HCT116 (cell line): ENCODE results near the gene IGF2R. TPM values are rescaled to one million over a fixed set of nuclear protein-coding genes. Genes with fewer than 3 reads are reported as not detected.

Experiments
- ATAC-seq: fragments of 200-7000 bp; cut with Tn5 transposase; 2 replicates; pipeline ENCODE4 v1.9.1; 2020; ENCODE audit warnings: mild to moderate bottlenecking, moderate library complexity
- BruUV-seq: library from RNA; stranded (reverse); fragments of 400-500 nt; replicated peaks from 2 replicates; lab custom pipeline; 2021; lab: Mats Ljungman, UMichigan
- CTCF ChIA-PET: fragments of 300-600 bp; sonication (Branson Sonifier 250); formaldehyde crosslinking; loops from one replicate; lab custom pipeline; 2021; ENCODE audit warnings: antibody characterized with exemption; lab: Charles Lee
- POLR2A ChIA-PET: fragments of 300-600, 350-600 bp; sonication (Branson Sonifier 250); formaldehyde crosslinking; loops from one replicate; lab custom pipeline; 2021; ENCODE audit warnings: antibody characterized with exemption; lab: Charles Lee
- RAD21 ChIA-PET, 2 experiments: fragments of 300-600 bp; sonication (Branson Sonifier 250); formaldehyde crosslinking; loops; one replicate each; lab custom pipeline; 2023; ENCODE audit warnings: low total read pairs in 2 of 2; ENCODE audit not compliant: uncharacterized antibody in 2 of 2, unreplicated experiment in 2 of 2, low non-redundant PET in 1 of 2; lab: Charles Lee
- DNase-seq: peaks from one replicate; pipeline ENCODE4 v3.0.0-alpha.2; 2010; ENCODE audit warnings: low read depth, low spot score
- H2AFZ ChIP-seq: fragments of 200-600 bp; shearing (Covaris generic), sonication (generic); 2 replicates; pipeline ENCODE4 v1.6.1; 2017; ENCODE audit warnings: low read depth, mixed run types, mixed read lengths, antibody characterized with exemption, low read length; ENCODE audit not compliant: poor library complexity, severe bottlenecking
- H3K27ac ChIP-seq: 2 replicates; pipeline ENCODE4 v1.5.1; 2012; ENCODE audit warnings: low read depth, low read length
- H3K27me3 ChIP-seq: fragments of 200-600 bp; sonication (generic); 2 replicates; pipeline ENCODE4 v1.6.1; 2016; ENCODE audit warnings: mixed run types, low read length, mixed read lengths; ENCODE audit not compliant: insufficient read depth
- H3K36me3 ChIP-seq, 2 experiments: fragments of 200-500 bp in 1 of 2; fragments of 200-600 bp in 1 of 2; sonication (Bioruptor generic) in 1 of 2; sonication (generic) in 1 of 2; 2 replicates each; pipeline versions ENCODE4 v1.5.1 to v1.6.1; 2014 to 2016; ENCODE audit warnings: low read length in 2 of 2, inconsistent platforms in 1 of 2, mixed read lengths in 1 of 2, mixed run types in 1 of 2; ENCODE audit not compliant: insufficient read depth in 2 of 2, control insufficient read depth in 1 of 2
- H3K4me1 ChIP-seq, 2 experiments: fragments of 200-600 bp in 1 of 2; sonication (generic) in 1 of 2; 2 replicates each; pipeline versions ENCODE4 v1.5.1 to v1.6.1; 2012 to 2017; ENCODE audit warnings: low read length in 2 of 2, inconsistent platforms in 1 of 2, mild to moderate bottlenecking in 1 of 2, mixed read lengths in 1 of 2, mixed run types in 1 of 2, moderate library complexity in 1 of 2; ENCODE audit not compliant: insufficient read depth in 2 of 2, control insufficient read depth in 1 of 2
- H3K4me2 ChIP-seq: fragments of 200-600 bp; sonication (generic); 2 replicates; pipeline ENCODE4 v1.6.1; 2017; ENCODE audit warnings: mixed run types, low read length, mixed read lengths
- H3K4me3 ChIP-seq, 2 experiments: fragments of 200-600 bp in 1 of 2; sonication (generic) in 1 of 2; replicated peaks in 1 of 2; 2 replicates each; pipeline ENCODE4 v1.5.1; 2011 to 2016; ENCODE audit warnings: low read length in 2 of 2, control low read depth in 1 of 2, low read depth in 1 of 2, mild to moderate bottlenecking in 1 of 2, mixed read lengths in 1 of 2, mixed run types in 1 of 2
- H3K79me2 ChIP-seq: fragments of 200-600 bp; sonication (generic); 2 replicates; pipeline ENCODE4 v1.6.1; 2017; ENCODE audit warnings: mild to moderate bottlenecking, mixed run types, low read length, moderate library complexity, mixed read lengths; ENCODE audit not compliant: insufficient read depth
- H3K9ac ChIP-seq: fragments of 200-600 bp; sonication (generic); 2 replicates; pipeline ENCODE4 v1.6.1; 2016; ENCODE audit warnings: low read length, mixed read lengths
- H3K9me2 ChIP-seq: fragments of 200-600 bp; sonication (generic), shearing (Covaris generic); 2 replicates; pipeline ENCODE4 v1.6.1; 2017; ENCODE audit warnings: mixed run types, mild to moderate bottlenecking, moderate library complexity; ENCODE audit not compliant: insufficient read depth
- H3K9me3 ChIP-seq, 2 experiments: fragments of 200-500 bp in 1 of 2; fragments of 200-600 bp in 1 of 2; sonication (Bioruptor generic) in 1 of 2; sonication (generic) in 1 of 2; 2 replicates each; pipeline ENCODE4 v1.6.1; 2014 to 2017; ENCODE audit warnings: low read length in 2 of 2, mixed read lengths in 2 of 2, inconsistent platforms in 1 of 2, low read depth in 1 of 2, mild to moderate bottlenecking in 1 of 2, mixed run types in 1 of 2, moderate library complexity in 1 of 2; ENCODE audit not compliant: control insufficient read depth in 1 of 2, insufficient read depth in 1 of 2
- H4K20me1 ChIP-seq: fragments of 200-600 bp; sonication (generic), shearing (Covaris generic); 2 replicates; pipeline ENCODE4 v1.6.1; 2017; ENCODE audit warnings: mixed run types, mild to moderate bottlenecking, moderate library complexity; ENCODE audit not compliant: insufficient read depth
- CEBPB ChIP-seq: IDR thresholded peaks from 2 replicates; pipeline ENCODE4 v1.6.1; 2012; ENCODE audit warnings: low read depth
- EZH2 ChIP-seq: fragments of 200-600 bp; sonication (generic); IDR thresholded peaks from 2 replicates; pipeline ENCODE4 v1.6.1; 2017; ENCODE audit warnings: antibody characterized with exemption, mixed run types
- FOSL1 ChIP-seq: IDR thresholded peaks from 2 replicates; pipeline ENCODE4 v1.6.1; 2012; ENCODE audit warnings: low read depth
- JUND ChIP-seq: IDR thresholded peaks from 2 replicates; pipeline ENCODE4 v1.6.1; 2012
- SIN3A ChIP-seq: IDR thresholded peaks from 2 replicates; pipeline ENCODE4 v1.6.1; 2012; ENCODE audit warnings: low read depth
- SP1 ChIP-seq: IDR thresholded peaks from 2 replicates; pipeline ENCODE4 v1.6.1; 2012; ENCODE audit warnings: low read depth
- intact Hi-C: fragments of 100-400 bp; cut with micrococcal nuclease; formaldehyde crosslinking; loops from 2 replicates; pipeline ENCODE4 v1.10.0; 2022
- total RNA-seq: library from RNA; stranded (reverse); gene quantifications from one replicate; pipeline ENCODE4 v1.2.1, GENCODE V29; 2021; ENCODE audit not compliant: unreplicated experiment
- TF ChIP-seq, protein P1 (sequence below): IDR thresholded peaks from 2 replicates; pipeline ENCODE4 v1.6.1; 2012; ENCODE audit warnings: low read depth

IGF2R gene
- total RNA-seq, 1 experiment from 2014 or later, result 37.0 TPM

- TF ChIP-seq, protein P1, sequence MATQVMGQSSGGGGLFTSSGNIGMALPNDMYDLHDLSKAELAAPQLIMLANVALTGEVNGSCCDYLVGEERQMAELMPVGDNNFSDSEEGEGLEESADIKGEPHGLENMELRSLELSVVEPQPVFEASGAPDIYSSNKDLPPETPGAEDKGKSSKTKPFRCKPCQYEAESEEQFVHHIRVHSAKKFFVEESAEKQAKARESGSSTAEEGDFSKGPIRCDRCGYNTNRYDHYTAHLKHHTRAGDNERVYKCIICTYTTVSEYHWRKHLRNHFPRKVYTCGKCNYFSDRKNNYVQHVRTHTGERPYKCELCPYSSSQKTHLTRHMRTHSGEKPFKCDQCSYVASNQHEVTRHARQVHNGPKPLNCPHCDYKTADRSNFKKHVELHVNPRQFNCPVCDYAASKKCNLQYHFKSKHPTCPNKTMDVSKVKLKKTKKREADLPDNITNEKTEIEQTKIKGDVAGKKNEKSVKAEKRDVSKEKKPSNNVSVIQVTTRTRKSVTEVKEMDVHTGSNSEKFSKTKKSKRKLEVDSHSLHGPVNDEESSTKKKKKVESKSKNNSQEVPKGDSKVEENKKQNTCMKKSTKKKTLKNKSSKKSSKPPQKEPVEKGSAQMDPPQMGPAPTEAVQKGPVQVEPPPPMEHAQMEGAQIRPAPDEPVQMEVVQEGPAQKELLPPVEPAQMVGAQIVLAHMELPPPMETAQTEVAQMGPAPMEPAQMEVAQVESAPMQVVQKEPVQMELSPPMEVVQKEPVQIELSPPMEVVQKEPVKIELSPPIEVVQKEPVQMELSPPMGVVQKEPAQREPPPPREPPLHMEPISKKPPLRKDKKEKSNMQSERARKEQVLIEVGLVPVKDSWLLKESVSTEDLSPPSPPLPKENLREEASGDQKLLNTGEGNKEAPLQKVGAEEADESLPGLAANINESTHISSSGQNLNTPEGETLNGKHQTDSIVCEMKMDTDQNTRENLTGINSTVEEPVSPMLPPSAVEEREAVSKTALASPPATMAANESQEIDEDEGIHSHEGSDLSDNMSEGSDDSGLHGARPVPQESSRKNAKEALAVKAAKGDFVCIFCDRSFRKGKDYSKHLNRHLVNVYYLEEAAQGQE, result no peak
- TF ChIP-seq SIN3A (no peak), SP1 (no peak), JUND (no peak), EZH2 (no peak)
These were observed 4.5 kb downstream of the IGF2R start (continued) for GRCh38 chr6:159973406-159973805.

- no peak overlapping the region for H3K9ac ChIP-seq
- no peaks in the 10 kb centered on the region for H4K20me1 ChIP-seq
- no peak overlapping the region for H3K4me3 ChIP-seq
- no TSS peak for BruUV-seq
- intact Hi-C loops, result loop anchor here (5.0 kb wide), 1 partner anchor 177 kb away; no protein-coding TSS in a partner anchor
- ChIA-PET CTCF (no interaction called here), POLR2A (interaction anchor here (1.3 kb wide), 1 partner anchor 184 kb away, joined by 3 read pairs; the partner anchor contains the start of genes MRPL18 and TCP1), RAD21 (no interaction called here)
- peaks cover 5 to 13% of the 10 kb centered on the region in 2 experiments; a peak in 2 of 4 replicates for H3K4me1 ChIP-seq
- H3K27me3 ChIP-seq, result no peaks in the 10 kb centered on the region
- peaks cover 89% of the 10 kb centered on the region for H3K79me2 ChIP-seq
- no peak overlapping the region for H2AFZ ChIP-seq
- H3K27ac ChIP-seq, result no peak overlapping the region
- no peak for DNase-seq
- H3K9me2 ChIP-seq, result no peaks in the 10 kb centered on the region
- H3K36me3 ChIP-seq, result no peaks in the 10 kb centered on the region
- ATAC-seq, result no peak
- H3K4me2 ChIP-seq, result no peak overlapping the region
- no peaks in the 10 kb centered on the region for H3K9me3 ChIP-seq
- TF ChIP-seq CEBPB (0 out of 2 replicates have a peak, but pooled peaks have one; percentile 20), FOSL1 (no peak)
These were observed 5.1 kb downstream of the IGF2R start for GRCh38 chr6:159973951-159974350.
